ENCODE results near the gene HOXD10. TPM values are rescaled to one million over a fixed set of nuclear protein-coding genes. Genes with fewer than 3 reads are reported as not detected.

The HOXD10 gene
- total RNA-seq, 2 experiments from 2014 or later = not detected

- ChIA-PET POLR2A (interaction anchor here (0.6 kb wide), 3 partner anchors 129 to 803 kb away, joined by 3 read pairs; no protein-coding TSS in a partner anchor), CTCF (ENCODE audit: unreplicated experiment) (no interaction called here)
- Histone ChIP-seq H3K79me2 (ENCODE audit: insufficient read depth, low read depth, low read length) (no peaks in the 10 kb centered on the region), H3K4me1 (ENCODE audit: insufficient read depth, low read length, poor library complexity, severe bottlenecking) (no peaks in the 10 kb centered on the region), H2AFZ (ENCODE audit: low read length) (no peak overlapping the region), H3K9me3 (ENCODE audit: low read length) (no peaks in the 10 kb centered on the region), H3K27ac (ENCODE audit: low read depth, low read length, poor library complexity, severe bottlenecking) (no peak overlapping the region), H3K4me2 (ENCODE audit: low read length) (no peak overlapping the region), H3K36me3 (ENCODE audit: insufficient read depth, low read length) (no peaks in the 10 kb centered on the region), H3K4me3 (ENCODE audit: low read depth, low read length, poor library complexity, severe bottlenecking) (no peak overlapping the region), H4K20me1 (ENCODE audit: insufficient read depth, low read length) (no peaks in the 10 kb centered on the region), H3K9me2 (ENCODE audit: insufficient read depth, low read length) (no peaks in the 10 kb centered on the region)
- TF ChIP-seq CTCF (conservative IDR thresholded peaks at IDR 0.05; ENCODE audit: low read length) (no peak), EZH2phosphoT487 (IDR thresholded peaks at IDR 0.05; ENCODE audit: borderline replicate concordance, low read depth, low read length) (no peak)
- DNase-seq (ENCODE audit: low spot score) = no peak
- BruUV-seq (replicated peaks) = no TSS peak
- intact Hi-C loops (cut with micrococcal nuclease; ENCODE audit: unreplicated experiment) = no loop called here
Observed at GRCh38 chr2:176110415-176111308, 5.9 kb upstream of the HOXD10 start.

GRCh38 chr2:176111309-176111663 is 5.3 kb upstream of the HOXD10 start:
- no peaks in the 10 kb centered on the region for H3K9me2 ChIP-seq (ENCODE audit: insufficient read depth, low read length)
- intact Hi-C loops (cut with micrococcal nuclease; ENCODE audit: unreplicated experiment) = no loop called here
- BruUV-seq (replicated peaks) = no TSS peak
- H3K9me3 ChIP-seq (ENCODE audit: low read length) = no peaks in the 10 kb centered on the region
- no peaks in the 10 kb centered on the region for H3K79me2 ChIP-seq (ENCODE audit: insufficient read depth, low read depth, low read length)
- no peak overlapping the region for H2AFZ ChIP-seq (ENCODE audit: low read length)
- no peaks in the 10 kb centered on the region for H3K4me1 ChIP-seq (ENCODE audit: insufficient read depth, low read length, poor library complexity, severe bottlenecking)
- TF ChIP-seq CTCF (conservative IDR thresholded peaks at IDR 0.05; ENCODE audit: low read length) (peak; percentile 79), EZH2phosphoT487 (IDR thresholded peaks at IDR 0.05; ENCODE audit: borderline replicate concordance, low read depth, low read length) (no peak)
- H3K4me2 ChIP-seq (ENCODE audit: low read length) = no peak overlapping the region
- ChIA-PET POLR2A (interaction anchor here (0.6 kb wide), 1 partner anchor 128 kb away, joined by 3 read pairs; no protein-coding TSS in a partner anchor), CTCF (ENCODE audit: unreplicated experiment) (no interaction called here)
- DNase-seq (ENCODE audit: low spot score) = peak; percentile 36
- H3K27ac ChIP-seq (ENCODE audit: low read depth, low read length, poor library complexity, severe bottlenecking) = no peak overlapping the region
- no peaks in the 10 kb centered on the region for H3K36me3 ChIP-seq (ENCODE audit: insufficient read depth, low read length)
- no peak overlapping the region for H3K4me3 ChIP-seq (ENCODE audit: low read depth, low read length, poor library complexity, severe bottlenecking)
- no peaks in the 10 kb centered on the region for H4K20me1 ChIP-seq (ENCODE audit: insufficient read depth, low read length)

- no peak overlapping the region for H3K4me3 ChIP-seq (ENCODE audit: low read depth, low read length, poor library complexity, severe bottlenecking)
- H3K4me1 ChIP-seq (ENCODE audit: insufficient read depth, low read length, poor library complexity, severe bottlenecking) = no peaks in the 10 kb centered on the region
- POLR2A ChIA-PET = no interaction called here
- H4K20me1 ChIP-seq (ENCODE audit: insufficient read depth, low read length) = no peaks in the 10 kb centered on the region
- CTCF ChIA-PET (ENCODE audit: unreplicated experiment) = no interaction called here
- H3K27ac ChIP-seq (ENCODE audit: low read depth, low read length, poor library complexity, severe bottlenecking) = no peak overlapping the region
- BruUV-seq (replicated peaks) = no TSS peak
- H3K79me2 ChIP-seq (ENCODE audit: insufficient read depth, low read depth, low read length) = no peaks in the 10 kb centered on the region
- no peak for DNase-seq (ENCODE audit: low spot score)
- no peak overlapping the region for H2AFZ ChIP-seq (ENCODE audit: low read length)
- H3K36me3 ChIP-seq (ENCODE audit: insufficient read depth, low read length) = no peaks in the 10 kb centered on the region
- TF ChIP-seq CTCF (conservative IDR thresholded peaks at IDR 0.05; ENCODE audit: low read length) (no peak), EZH2phosphoT487 (IDR thresholded peaks at IDR 0.05; ENCODE audit: borderline replicate concordance, low read depth, low read length) (no peak)
- no peaks in the 10 kb centered on the region for H3K9me2 ChIP-seq (ENCODE audit: insufficient read depth, low read length)
- intact Hi-C loops (cut with micrococcal nuclease; ENCODE audit: unreplicated experiment) = no loop called here
- no peak overlapping the region for H3K4me2 ChIP-seq (ENCODE audit: low read length)
- H3K9me3 ChIP-seq (ENCODE audit: low read length) = no peaks in the 10 kb centered on the region
Observed at GRCh38 chr2:176111846-176112374, 4.7 kb upstream of the HOXD10 start.
